OCI-LY7 (cell line): ENCODE measurements around the gene TMEM273.

Experiments
- EZH2phosphoT487 ChIP-seq: fragments of 200-600 bp; sonication (generic); IDR thresholded peaks from 2 replicates; pipeline ENCODE4 v1.6.1; 2018; ENCODE audit warnings: low read depth, borderline replicate concordance, mild to moderate bottlenecking, mixed run types, antibody characterized with exemption, low read length, moderate library complexity, mixed read lengths
- TF ChIP-seq, protein P1 (sequence below): fragments of 200-600 bp; sonication (generic); conservative IDR thresholded peaks from 2 replicates; pipeline ENCODE4 v1.5.1; 2014; ENCODE audit warnings: mild to moderate bottlenecking, antibody characterized with exemption, low read length, moderate library complexity, mixed read lengths

DNA sequence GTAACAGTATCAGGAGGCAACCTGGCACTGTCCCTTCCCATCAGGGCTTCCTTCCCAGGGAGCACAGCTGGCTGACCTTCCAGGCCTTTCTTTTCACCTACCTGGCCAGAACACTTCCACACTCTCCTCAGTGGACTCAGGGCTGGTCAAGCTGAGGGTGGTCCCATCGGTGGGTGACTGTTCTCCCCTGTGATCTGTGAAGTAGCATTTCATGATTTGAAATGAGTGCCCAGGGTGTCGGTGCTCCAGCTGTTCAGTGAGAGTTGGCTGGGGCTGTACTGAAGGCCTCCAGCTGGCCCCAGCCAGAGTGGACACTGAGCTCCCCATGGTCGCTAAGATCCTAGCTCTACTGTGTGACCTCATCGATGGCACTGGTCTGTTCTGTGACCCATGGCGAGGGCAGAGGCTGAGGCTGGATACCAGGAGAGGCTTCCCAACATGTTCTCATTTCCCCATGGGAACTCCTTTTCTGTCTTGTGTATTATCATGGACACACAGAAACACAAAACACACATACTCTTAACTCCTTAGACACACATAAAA is 54.4 kb downstream of the TMEM273 start, which contains the start of gene FAM170B:
- TF ChIP-seq, protein P1, sequence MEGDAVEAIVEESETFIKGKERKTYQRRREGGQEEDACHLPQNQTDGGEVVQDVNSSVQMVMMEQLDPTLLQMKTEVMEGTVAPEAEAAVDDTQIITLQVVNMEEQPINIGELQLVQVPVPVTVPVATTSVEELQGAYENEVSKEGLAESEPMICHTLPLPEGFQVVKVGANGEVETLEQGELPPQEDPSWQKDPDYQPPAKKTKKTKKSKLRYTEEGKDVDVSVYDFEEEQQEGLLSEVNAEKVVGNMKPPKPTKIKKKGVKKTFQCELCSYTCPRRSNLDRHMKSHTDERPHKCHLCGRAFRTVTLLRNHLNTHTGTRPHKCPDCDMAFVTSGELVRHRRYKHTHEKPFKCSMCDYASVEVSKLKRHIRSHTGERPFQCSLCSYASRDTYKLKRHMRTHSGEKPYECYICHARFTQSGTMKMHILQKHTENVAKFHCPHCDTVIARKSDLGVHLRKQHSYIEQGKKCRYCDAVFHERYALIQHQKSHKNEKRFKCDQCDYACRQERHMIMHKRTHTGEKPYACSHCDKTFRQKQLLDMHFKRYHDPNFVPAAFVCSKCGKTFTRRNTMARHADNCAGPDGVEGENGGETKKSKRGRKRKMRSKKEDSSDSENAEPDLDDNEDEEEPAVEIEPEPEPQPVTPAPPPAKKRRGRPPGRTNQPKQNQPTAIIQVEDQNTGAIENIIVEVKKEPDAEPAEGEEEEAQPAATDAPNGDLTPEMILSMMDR, result no peak
- no peak for TF ChIP-seq EZH2phosphoT487
